Neural progenitor cell (in vitro differentiated cells): ENCODE data around the gene COL17A1. TPM values are rescaled to one million over a fixed set of nuclear protein-coding genes. Genes with fewer than 3 reads are reported as not detected.

ENCODE experiments used
- DNase-seq: peaks from one replicate; pipeline ENCODE4 v3.0.0-alpha.2; 2016; ENCODE audit warnings: low spot score
- H2AFZ ChIP-seq: fragments of 200-600 bp; sonication (generic); replicated peaks from 2 replicates; pipeline ENCODE4 v1.6.1; 2016; ENCODE audit warnings: antibody characterized with exemption
- H3F3A ChIP-seq: fragments of 200-600 bp; sonication (generic); 2 replicates; pipeline ENCODE4 v1.6.1; 2016; ENCODE audit warnings: antibody characterized with exemption, low read depth
- H3K27ac ChIP-seq: fragments of 200-600 bp; sonication (generic); 2 replicates; pipeline ENCODE4 v1.5.1; 2016; ENCODE audit warnings: mild to moderate bottlenecking
- H3K27me3 ChIP-seq: fragments of 200-600 bp; sonication (generic); 2 replicates; pipeline ENCODE4 v1.6.1; 2016; ENCODE audit warnings: mild to moderate bottlenecking, moderate library complexity
- H3K36me3 ChIP-seq: fragments of 200-600 bp; sonication (generic); 2 replicates; pipeline ENCODE4 v1.5.1; 2016
- H3K4me1 ChIP-seq: fragments of 200-600 bp; sonication (generic); 2 replicates; pipeline ENCODE4 v1.6.1; 2016; ENCODE audit warnings: mixed run types
- H3K4me2 ChIP-seq: fragments of 200-600 bp; sonication (generic); 2 replicates; pipeline ENCODE4 v1.6.1; 2016
- H3K4me3 ChIP-seq: fragments of 200-600 bp; sonication (generic); 2 replicates; pipeline ENCODE4 v1.5.1; 2016
- H3K79me2 ChIP-seq: fragments of 200-600 bp; sonication (generic); 2 replicates; pipeline ENCODE4 v1.6.1; 2016; ENCODE audit warnings: low read depth
- H3K9ac ChIP-seq: fragments of 200-600 bp; sonication (generic); 2 replicates; pipeline ENCODE4 v1.6.1; 2016
- H3K9me3 ChIP-seq: fragments of 200-600 bp; sonication (generic); 2 replicates; pipeline ENCODE4 v1.5.1; 2016; ENCODE audit warnings: low read depth
- H4K20me1 ChIP-seq: fragments of 200-600 bp; sonication (generic); 2 replicates; pipeline ENCODE4 v1.6.1; 2016; ENCODE audit warnings: low read depth
- H3K27ac Mint-ChIP-seq: 3 replicates; pipeline ENCODE4 v1.8.0; 2021; ENCODE audit warnings: mixed read lengths
- H3K27me3 Mint-ChIP-seq: 2 replicates; pipeline ENCODE4 v1.8.0; 2022; ENCODE audit warnings: low read depth, mild to moderate bottlenecking, inconsistent platforms, moderate library complexity, mixed read lengths; ENCODE audit not compliant: insufficient read depth
- H3K36me3 Mint-ChIP-seq: 3 replicates; pipeline ENCODE4 v1.8.0; 2021; ENCODE audit warnings: mixed read lengths
- H3K4me1 Mint-ChIP-seq: 3 replicates; pipeline ENCODE4 v1.8.0; 2021; ENCODE audit warnings: mixed read lengths
- H3K4me3 Mint-ChIP-seq: 3 replicates; pipeline ENCODE4 v1.8.0; 2021; ENCODE audit warnings: mild to moderate bottlenecking, moderate library complexity, mixed read lengths
- H3K9me3 Mint-ChIP-seq: 3 replicates; pipeline ENCODE4 v1.8.0; 2020; ENCODE audit warnings: mixed read lengths
- EZH2 ChIP-seq: fragments of 200-600 bp; sonication (generic); IDR thresholded peaks from 2 replicates; pipeline ENCODE4 v1.6.1; 2017; ENCODE audit warnings: antibody characterized with exemption, mild to moderate bottlenecking, moderate library complexity
- EZH2phosphoT487 ChIP-seq: fragments of 200-600 bp; sonication (generic); IDR thresholded peaks from 2 replicates; pipeline ENCODE4 v1.6.1; 2017; ENCODE audit warnings: antibody characterized with exemption
- total RNA-seq: library from RNA; depleted of rRNA; stranded (reverse); fragments of >200 nt; gene quantifications from 2 replicates; pipeline ENCODE4 v1.2.3, GENCODE V29; 2015; ENCODE audit warnings: low replicate concordance
- TF ChIP-seq, protein P1 (sequence below): fragments of 200-600 bp; sonication (generic); IDR thresholded peaks from 2 replicates; pipeline ENCODE4 v1.5.1; 2017; ENCODE audit warnings: antibody characterized with exemption, mild to moderate bottlenecking

COL17A1 gene
- total RNA-seq, 1 donor from 2014 or later: 2.3 TPM

DNA sequence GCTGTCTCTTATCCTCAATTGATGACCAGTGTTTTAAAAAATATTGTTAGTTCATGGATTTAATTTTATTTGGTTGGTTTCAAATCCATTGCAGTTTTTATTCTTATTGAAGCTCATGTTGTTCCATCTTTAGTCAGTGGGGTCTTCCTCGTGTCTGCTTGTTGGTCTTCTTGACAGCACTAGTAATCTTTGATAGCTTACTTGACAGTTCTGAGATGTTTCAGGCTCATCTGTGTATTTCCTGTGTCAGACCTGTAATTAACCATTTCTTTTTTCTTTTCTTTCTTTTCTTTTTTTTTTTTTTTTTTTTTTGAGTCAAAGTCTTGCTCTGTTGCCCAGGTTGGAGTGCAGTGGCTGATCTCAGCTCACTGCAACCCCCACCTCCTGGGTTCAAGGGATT lies 90.5 kb downstream of the COL17A1 start:
- peaks cover 28% of the 10 kb centered on the region for H3K36me3 Mint-ChIP-seq
- Histone ChIP-seq H3K4me2 (no peak overlapping the region), H3K36me3 (peaks cover 11% of the 10 kb centered on the region), H2AFZ (no peak overlapping the region), H3K27me3 (no peaks in the 10 kb centered on the region), H3K9me3 (no peaks in the 10 kb centered on the region), H3K27ac (no peak overlapping the region), H4K20me1 (no peaks in the 10 kb centered on the region), H3K4me1 (no peaks in the 10 kb centered on the region), H3F3A (no peaks in the 10 kb centered on the region), H3K79me2 (no peaks in the 10 kb centered on the region), H3K9ac (no peak overlapping the region), H3K4me3 (no peak overlapping the region)
- H3K4me1 Mint-ChIP-seq: no peaks in the 10 kb centered on the region
- DNase-seq: no peak
- no peak overlapping the region for H3K27ac Mint-ChIP-seq
- H3K9me3 Mint-ChIP-seq: no peaks in the 10 kb centered on the region
- H3K27me3 Mint-ChIP-seq: no peaks in the 10 kb centered on the region
- H3K4me3 Mint-ChIP-seq: no peak overlapping the region
- TF ChIP-seq, protein P1, sequence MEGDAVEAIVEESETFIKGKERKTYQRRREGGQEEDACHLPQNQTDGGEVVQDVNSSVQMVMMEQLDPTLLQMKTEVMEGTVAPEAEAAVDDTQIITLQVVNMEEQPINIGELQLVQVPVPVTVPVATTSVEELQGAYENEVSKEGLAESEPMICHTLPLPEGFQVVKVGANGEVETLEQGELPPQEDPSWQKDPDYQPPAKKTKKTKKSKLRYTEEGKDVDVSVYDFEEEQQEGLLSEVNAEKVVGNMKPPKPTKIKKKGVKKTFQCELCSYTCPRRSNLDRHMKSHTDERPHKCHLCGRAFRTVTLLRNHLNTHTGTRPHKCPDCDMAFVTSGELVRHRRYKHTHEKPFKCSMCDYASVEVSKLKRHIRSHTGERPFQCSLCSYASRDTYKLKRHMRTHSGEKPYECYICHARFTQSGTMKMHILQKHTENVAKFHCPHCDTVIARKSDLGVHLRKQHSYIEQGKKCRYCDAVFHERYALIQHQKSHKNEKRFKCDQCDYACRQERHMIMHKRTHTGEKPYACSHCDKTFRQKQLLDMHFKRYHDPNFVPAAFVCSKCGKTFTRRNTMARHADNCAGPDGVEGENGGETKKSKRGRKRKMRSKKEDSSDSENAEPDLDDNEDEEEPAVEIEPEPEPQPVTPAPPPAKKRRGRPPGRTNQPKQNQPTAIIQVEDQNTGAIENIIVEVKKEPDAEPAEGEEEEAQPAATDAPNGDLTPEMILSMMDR: no peak
- TF ChIP-seq EZH2 (no peak), EZH2phosphoT487 (no peak)

DNA sequence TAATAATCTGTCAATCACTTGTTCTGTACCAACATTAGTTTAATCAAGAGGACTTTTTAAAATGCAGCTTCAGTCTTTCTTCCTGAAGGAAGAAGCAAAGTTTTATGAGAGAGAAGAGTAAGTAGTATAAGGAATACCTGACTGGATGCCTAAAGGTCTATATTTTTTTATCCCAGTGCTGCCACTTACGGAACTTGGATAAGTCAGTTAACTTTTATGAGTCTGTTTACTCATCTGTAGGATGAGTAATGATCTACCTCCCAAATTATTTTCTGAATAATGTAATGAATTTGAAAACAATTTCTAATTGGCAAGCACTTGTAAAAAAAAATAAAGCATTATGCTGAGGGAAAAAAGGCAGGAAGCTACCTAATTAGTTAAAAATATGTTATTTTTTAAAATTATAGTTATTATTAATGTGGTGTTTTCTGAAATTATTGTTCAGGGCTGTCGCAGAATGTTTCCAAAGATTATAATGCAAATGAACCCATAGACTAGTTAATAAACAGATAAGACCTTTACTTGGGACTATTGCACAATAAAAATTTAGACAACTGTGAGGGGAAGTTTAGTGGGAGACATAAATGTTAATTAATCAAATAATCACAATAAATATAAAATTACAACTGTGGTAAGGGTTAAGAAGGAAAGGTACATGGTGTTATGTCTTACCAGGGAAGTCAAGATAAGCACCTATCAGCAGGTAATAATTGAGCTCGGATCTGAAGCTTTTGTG lies 94.1 kb downstream of the COL17A1 start:
- TF ChIP-seq EZH2 (no peak), EZH2phosphoT487 (no peak)
- TF ChIP-seq, protein P1: no peak
- no peaks in the 10 kb centered on the region for H3K79me2 ChIP-seq
- peaks cover 4% of the 10 kb centered on the region for H3K36me3 ChIP-seq
- no peak overlapping the region for H3K9ac ChIP-seq
- H3K4me3 ChIP-seq: no peak overlapping the region
- Mint-ChIP-seq H3K27ac (no peak overlapping the region), H3K4me1 (no peaks in the 10 kb centered on the region), H3K4me3 (no peak overlapping the region), H3K27me3 (no peaks in the 10 kb centered on the region), H3K36me3 (peaks cover 22% of the 10 kb centered on the region), H3K9me3 (no peaks in the 10 kb centered on the region)
- H3F3A ChIP-seq: no peaks in the 10 kb centered on the region
- no peaks in the 10 kb centered on the region for H3K4me1 ChIP-seq
- H4K20me1 ChIP-seq: no peaks in the 10 kb centered on the region
- H3K27ac ChIP-seq: no peak overlapping the region
- H3K9me3 ChIP-seq: no peaks in the 10 kb centered on the region
- DNase-seq: no peak
- no peak overlapping the region for H3K4me2 ChIP-seq
- no peaks in the 10 kb centered on the region for H3K27me3 ChIP-seq
- no peak overlapping the region for H2AFZ ChIP-seq

DNA sequence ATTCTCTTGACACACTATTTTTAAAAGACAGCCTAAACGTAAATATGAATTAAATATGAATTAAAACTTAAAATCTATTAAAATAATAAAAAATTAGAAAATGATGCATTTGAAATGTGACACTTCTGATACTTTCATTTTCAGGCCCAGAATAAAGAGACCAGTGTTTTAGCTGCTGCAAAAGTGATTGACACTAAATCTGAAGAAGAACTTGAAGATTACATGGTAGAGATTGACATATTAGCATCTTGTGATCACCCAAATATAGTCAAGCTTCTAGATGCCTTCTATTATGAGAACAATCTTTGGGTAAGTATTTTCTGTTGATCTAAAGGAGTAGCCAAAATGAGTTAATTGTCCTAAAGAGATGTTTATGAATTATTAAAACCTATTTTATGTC lies 95.1 kb downstream of the COL17A1 start:
- Histone ChIP-seq H2AFZ (no peak overlapping the region), H3K27ac (no peak overlapping the region), H3K27me3 (no peaks in the 10 kb centered on the region), H3F3A (no peaks in the 10 kb centered on the region), H3K9ac (no peak overlapping the region), H4K20me1 (peaks cover 4% of the 10 kb centered on the region), H3K9me3 (no peaks in the 10 kb centered on the region), H3K4me2 (no peak overlapping the region), H3K4me1 (no peaks in the 10 kb centered on the region), H3K36me3 (peaks cover 4% of the 10 kb centered on the region), H3K79me2 (peaks cover 9% of the 10 kb centered on the region), H3K4me3 (no peak overlapping the region)
- no peak for DNase-seq
- Mint-ChIP-seq H3K36me3 (peaks cover 17% of the 10 kb centered on the region), H3K4me3 (no peak overlapping the region), H3K4me1 (no peaks in the 10 kb centered on the region), H3K27me3 (no peaks in the 10 kb centered on the region), H3K9me3 (no peaks in the 10 kb centered on the region), H3K27ac (no peak overlapping the region)
- TF ChIP-seq EZH2phosphoT487 (no peak), EZH2 (no peak)
- TF ChIP-seq, protein P1: no peak
